ENCODE results near the gene TSPAN31.

TSPAN31 gene

DNA sequence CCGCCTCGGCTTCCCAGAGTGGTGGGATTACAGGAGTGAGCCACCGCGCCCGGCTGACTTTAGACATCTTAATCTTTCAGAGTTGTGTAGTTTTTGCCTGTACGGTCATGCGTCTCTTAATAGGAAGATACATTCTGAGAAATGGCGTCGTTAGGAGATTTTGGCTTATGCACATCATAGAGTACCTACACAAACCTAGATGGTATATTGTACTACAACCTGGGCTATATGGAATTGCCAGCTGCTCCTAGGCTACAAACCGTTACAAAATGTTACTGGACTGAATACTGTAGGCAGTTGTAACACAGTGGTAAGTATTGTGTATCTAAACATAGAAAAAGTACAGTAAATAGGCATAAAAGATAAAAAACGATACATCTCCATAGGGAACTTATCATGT is 39.0 kb downstream of the TSPAN31 start:
- TF ChIP-seq CTCF (IDR thresholded peaks at IDR 0.05; ENCODE audit: control insufficient read depth, insufficient read depth, low read depth, low read length, missing control alignments), result no peak
- H3K4me3 ChIP-seq (ENCODE audit: control insufficient read depth, low read depth, low read length), result no peak overlapping the region
- DNase-seq (ENCODE audit: low read depth), result no peak

DNA sequence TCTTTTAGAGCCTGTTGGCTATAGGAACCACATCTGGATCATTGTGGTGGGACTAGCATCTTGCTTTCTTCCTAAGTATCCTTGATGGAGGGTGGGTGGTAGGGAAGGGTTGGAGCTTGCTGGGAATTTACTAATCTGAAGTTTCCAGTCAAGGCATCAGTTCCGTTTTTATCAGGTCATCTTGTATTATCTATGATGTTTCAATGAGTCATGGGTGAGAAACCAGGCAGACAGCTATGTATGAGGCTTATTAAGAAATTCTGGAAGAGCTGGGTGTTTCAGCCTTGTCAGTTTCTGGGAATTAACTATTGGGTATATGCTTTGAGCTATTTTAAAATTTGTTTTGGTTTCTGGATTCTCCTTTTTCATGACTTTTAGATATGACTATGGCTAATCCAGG is 49.1 kb downstream of the TSPAN31 start:
- no peak overlapping the region for H3K4me3 ChIP-seq (ENCODE audit: control insufficient read depth, low read depth, low read length)
- DNase-seq (ENCODE audit: low read depth), result peak; percentile 80

DNA sequence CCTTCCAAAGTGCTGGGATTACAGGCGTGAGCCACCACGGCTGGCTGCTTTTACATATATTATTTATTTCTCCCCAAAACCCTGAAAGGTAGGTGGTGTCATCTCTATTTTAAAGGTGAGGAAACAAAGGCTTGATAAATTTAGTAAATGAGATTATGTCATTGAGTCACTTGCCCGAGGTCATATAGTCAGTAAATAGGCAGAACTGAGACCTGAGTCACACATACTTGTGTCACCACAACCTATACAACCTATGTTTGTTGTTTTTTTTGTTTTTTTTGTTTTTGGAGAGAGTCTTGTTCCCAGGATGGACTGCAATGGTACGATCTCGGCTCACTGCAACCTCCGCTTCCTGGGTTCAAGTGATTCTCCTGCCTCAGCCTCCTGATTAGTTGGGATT is 50.5 kb downstream of the TSPAN31 start:
- no peak overlapping the region for H3K4me3 ChIP-seq (ENCODE audit: control insufficient read depth, low read depth, low read length)
- DNase-seq (ENCODE audit: low read depth), result no peak
- no peak for TF ChIP-seq CTCF (IDR thresholded peaks at IDR 0.05; ENCODE audit: control insufficient read depth, insufficient read depth, low read depth, low read length, missing control alignments)

More for the DNA sequence above, 49.1 kb downstream of the TSPAN31 start:
- TF ChIP-seq CTCF (IDR thresholded peaks at IDR 0.05; ENCODE audit: control insufficient read depth, insufficient read depth, low read depth, low read length, missing control alignments), result no peak

DNA sequence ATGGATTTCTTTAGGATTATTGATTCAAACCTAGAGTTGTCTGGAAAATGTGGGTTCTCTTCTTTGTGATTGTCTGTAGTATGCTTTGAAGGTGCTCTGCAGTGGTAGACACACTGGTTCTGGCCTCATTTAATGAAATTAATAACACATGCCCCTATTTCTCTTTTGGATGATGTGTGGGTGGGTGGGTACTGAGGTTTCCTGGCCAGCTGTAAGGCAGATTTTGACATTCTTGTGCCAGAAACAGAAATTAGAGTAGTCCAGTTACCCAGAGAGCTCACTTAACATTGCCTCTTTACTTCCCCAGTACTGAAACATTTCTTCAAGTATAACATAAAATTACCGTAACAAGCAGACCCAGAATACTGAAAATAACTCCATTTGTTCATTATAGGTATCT is 52.2 kb downstream of the TSPAN31 start:
- no peak for TF ChIP-seq CTCF (IDR thresholded peaks at IDR 0.05; ENCODE audit: control insufficient read depth, insufficient read depth, low read depth, low read length, missing control alignments)
- no peak overlapping the region for H3K4me3 ChIP-seq (ENCODE audit: control insufficient read depth, low read depth, low read length)
- no peak for DNase-seq (ENCODE audit: low read depth)

DNA sequence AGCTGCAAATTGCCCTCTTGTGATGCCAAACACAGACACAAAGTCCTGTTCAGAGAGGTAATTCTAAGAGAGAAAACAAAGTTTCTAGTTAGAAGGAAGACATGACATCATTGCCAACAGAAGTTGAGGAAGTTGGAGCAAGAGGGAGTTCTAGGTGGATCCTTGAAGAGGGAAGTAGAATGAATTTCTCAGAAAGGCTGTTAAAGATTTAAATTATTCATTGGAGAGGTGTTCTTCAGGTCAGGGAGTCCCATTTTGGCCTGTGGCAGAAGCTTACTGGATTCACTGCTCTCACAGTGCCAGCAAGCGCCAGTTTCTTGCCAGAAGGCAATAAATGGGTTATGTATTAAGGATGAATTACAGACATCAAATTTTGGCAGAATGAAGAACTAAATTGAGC is 53.1 kb downstream of the TSPAN31 start:
- DNase-seq (ENCODE audit: low read depth), result no peak
- H3K4me3 ChIP-seq (ENCODE audit: control insufficient read depth, low read depth, low read length), result no peak overlapping the region
- TF ChIP-seq CTCF (IDR thresholded peaks at IDR 0.05; ENCODE audit: control insufficient read depth, insufficient read depth, low read depth, low read length, missing control alignments), result no peak
